Mucosa of descending colon (tissue), 3 donors: ENCODE results near the gene VCL. TPM values are rescaled to one million over a fixed set of nuclear protein-coding genes. Genes with fewer than 3 reads are reported as not detected.
A peak's percentile ranks its signal among the peaks of the same experiment; 100 is the strongest.

ENCODE experiments used
- ATAC-seq: fragments of 200-7000 bp; cut with Tn5 transposase; one replicate; pipeline ENCODE4 v1.9.1; 2020; ENCODE audit warnings: mild to moderate bottlenecking, moderate library complexity
- DNase-seq, 3 donors: peaks; one replicate each; pipeline ENCODE4 v3.0.0-alpha.2; 2020
- H3K36me3 ChIP-seq: fragments of 200-600 bp; one replicate; pipeline ENCODE4 v1.8.0; 2021; ENCODE audit warnings: low read depth, mild to moderate bottlenecking
- H3K4me1 ChIP-seq: fragments of 200-600 bp; one replicate; pipeline ENCODE4 v1.8.0; 2021; ENCODE audit warnings: low read depth, mild to moderate bottlenecking
- H3K4me3 ChIP-seq: fragments of 200-600 bp; one replicate; pipeline ENCODE4 v1.8.0; 2021; ENCODE audit warnings: mild to moderate bottlenecking
- H3K9me3 ChIP-seq: fragments of 200-600 bp; one replicate; pipeline ENCODE4 v1.8.0; 2021; ENCODE audit warnings: mild to moderate bottlenecking
- intact Hi-C, 2 donors: fragments of 100-400 bp; cut with DNase I in 1 of 2; cut with micrococcal nuclease in 1 of 2; formaldehyde crosslinking; loops; one replicate each; pipeline versions ENCODE4 v1.11.0 to v1.11.1; 2022; cut with DNase I, micrococcal nuclease
- total RNA-seq, 3 donors: library from RNA; stranded (reverse); fragmentation: NEBNext Ultra II Directional in 2 of 3; extraction: Animal tissue kit (Norgen Biotek cat#: 25700) in 2 of 3; gene quantifications; one replicate each; pipeline versions ENCODE4 v1.2.1 to v1.2.4, GENCODE V29; 2021 to 2023
- TF ChIP-seq, protein P1 (sequence below): fragments of 200-600 bp; IDR thresholded peaks from one replicate; pipeline ENCODE4 v1.8.0; 2022; ENCODE audit warnings: antibody characterized with exemption, mild to moderate bottlenecking
- donor health status: DM: no; HTN: no; CAD: no; lungs with moderate emphysema.
- donor health status: DM: no; HTN: no; CAD: no.
- donor health status: DM: no; HTN: yes; CAD: no.

VCL gene
- total RNA-seq, 3 donors from 2014 or later: 114 to 292 (median 117) TPM

DNA sequence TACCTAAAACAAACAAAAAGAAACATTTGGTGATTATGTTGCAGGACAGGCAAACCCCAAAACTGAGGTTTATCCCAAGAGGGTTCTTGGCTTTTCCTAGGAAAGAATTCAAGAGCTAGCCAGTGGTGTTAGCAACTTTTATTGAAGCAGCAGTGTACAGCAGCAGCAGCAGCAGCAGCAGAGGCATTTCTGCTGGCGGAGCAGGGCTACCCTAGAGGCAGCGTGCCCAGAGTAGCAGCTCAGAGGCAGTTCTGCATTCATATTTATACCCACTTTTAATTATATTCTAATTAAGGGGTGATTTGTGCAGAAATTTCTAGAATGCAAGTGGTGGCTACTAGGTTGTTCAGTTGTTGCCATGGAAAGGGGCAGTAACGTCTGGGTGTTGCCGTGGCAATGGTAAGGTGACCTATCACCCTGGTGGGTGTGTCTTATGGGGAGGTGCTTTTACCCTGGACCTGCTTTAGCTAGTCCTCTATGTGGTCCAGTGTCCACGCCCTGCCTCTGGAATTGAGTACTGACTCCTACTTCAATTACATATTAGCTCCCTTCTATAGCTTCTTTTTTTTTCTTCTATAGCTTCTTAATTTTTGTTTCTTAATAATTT, 53.9 kb downstream of the VCL start:
- ATAC-seq: peak; percentile 62
- no peak for DNase-seq
- TF ChIP-seq, protein P1, sequence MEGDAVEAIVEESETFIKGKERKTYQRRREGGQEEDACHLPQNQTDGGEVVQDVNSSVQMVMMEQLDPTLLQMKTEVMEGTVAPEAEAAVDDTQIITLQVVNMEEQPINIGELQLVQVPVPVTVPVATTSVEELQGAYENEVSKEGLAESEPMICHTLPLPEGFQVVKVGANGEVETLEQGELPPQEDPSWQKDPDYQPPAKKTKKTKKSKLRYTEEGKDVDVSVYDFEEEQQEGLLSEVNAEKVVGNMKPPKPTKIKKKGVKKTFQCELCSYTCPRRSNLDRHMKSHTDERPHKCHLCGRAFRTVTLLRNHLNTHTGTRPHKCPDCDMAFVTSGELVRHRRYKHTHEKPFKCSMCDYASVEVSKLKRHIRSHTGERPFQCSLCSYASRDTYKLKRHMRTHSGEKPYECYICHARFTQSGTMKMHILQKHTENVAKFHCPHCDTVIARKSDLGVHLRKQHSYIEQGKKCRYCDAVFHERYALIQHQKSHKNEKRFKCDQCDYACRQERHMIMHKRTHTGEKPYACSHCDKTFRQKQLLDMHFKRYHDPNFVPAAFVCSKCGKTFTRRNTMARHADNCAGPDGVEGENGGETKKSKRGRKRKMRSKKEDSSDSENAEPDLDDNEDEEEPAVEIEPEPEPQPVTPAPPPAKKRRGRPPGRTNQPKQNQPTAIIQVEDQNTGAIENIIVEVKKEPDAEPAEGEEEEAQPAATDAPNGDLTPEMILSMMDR: no peak
- intact Hi-C loops: no loop called here
- no peaks in the 10 kb centered on the region for H3K9me3 ChIP-seq
- H3K4me3 ChIP-seq: no peak overlapping the region
- no peaks in the 10 kb centered on the region for H3K36me3 ChIP-seq
- H3K4me1 ChIP-seq: peaks cover 2% of the 10 kb centered on the region

DNA sequence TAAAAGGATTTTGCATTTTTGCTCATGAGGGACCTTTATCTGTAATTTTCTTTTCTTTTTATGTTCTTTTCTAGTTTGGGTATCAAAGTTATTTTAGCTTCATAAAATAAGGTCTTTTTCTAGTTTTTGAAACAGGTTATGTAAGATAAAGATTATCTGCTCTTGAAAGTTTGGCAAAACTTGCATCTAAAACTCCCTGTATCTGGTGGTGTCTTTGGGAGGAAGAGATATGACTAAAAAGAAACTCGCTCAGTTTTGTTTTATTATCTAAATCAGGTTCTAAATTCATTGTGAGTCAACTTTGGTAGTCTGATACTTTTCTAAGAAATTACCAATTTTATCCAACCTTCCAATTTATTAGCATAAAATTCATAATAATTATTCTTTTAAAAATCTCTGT, 55.1 kb downstream of the VCL start:
- Histone ChIP-seq H3K36me3 (no peaks in the 10 kb centered on the region), H3K9me3 (no peaks in the 10 kb centered on the region), H3K4me1 (peaks cover 2% of the 10 kb centered on the region), H3K4me3 (no peak overlapping the region)
- intact Hi-C loops: no loop called here
- TF ChIP-seq, protein P1: no peak
- ATAC-seq (no peak), DNase-seq (no peak)

DNA sequence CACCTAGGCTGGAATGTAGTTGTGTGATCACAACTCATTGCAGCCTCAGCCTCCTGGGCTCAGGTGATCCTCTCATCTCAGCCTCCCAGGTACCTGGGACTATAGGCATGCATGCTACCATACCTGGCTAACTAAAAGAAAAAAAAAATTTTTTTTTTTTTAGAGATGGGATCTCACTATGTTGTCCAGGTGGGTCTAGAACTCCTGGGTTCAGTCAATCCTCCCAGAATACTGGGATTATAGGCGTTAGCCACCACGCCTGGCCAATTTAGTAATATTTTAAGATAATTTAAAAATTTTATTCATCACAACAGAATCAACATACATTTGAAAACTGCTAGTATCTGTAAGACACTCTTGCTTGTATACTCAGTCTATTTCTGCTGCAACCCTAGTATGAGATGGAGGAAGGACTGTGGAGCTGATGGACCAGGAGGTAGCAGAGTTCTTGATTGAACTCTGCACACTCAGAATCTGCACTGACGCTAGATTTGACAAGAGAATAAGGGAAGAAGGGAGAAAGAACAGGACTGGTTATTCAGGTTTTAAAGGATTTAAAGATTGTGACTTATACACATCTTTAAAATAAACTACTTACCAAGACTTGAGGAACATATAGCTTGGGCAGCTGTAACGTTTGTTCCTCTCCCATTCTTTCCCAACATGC, 57.6 kb downstream of the VCL start:
- H3K9me3 ChIP-seq: no peaks in the 10 kb centered on the region
- peaks cover 5% of the 10 kb centered on the region for H3K4me1 ChIP-seq
- ATAC-seq: peak; percentile 21
- H3K36me3 ChIP-seq: no peaks in the 10 kb centered on the region
- intact Hi-C loops: no loop called here
- TF ChIP-seq, protein P1: no peak
- no peak overlapping the region for H3K4me3 ChIP-seq
- no peak for DNase-seq

DNA sequence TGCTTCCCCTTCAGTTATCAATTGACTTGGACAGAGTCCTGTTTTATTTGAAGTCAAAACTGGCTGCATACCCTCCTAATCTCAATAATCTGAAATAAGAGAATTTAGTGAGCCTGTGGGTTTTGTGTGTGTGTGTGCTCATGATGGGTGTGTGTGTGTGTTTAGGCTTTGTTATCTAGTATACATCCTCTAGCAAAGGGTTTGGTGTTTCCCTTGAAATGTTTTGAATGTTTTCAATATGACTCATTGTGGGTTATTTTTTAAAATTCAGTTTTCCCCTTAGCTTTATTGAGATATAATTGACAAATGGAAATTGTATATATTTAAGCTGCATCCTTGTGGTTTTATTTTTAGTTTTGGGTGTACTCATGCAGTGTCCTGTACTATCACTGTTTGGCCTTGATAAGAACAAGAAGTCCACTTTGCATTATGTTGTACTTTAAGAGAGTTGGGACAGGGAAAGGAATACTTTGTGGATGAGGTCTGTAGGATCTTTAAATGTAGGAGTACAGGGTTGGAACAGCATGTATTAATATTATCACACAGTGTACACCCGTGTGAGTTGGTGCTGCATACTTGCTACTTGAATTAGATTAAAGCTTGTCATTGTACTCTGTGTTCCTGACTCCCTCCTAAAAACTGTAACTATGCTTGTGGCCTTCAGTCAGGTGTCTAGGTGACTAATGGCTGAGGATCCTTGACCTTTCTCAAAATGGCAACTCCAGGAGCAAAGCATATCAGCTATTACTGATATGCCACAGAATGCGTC, 58.3 kb downstream of the VCL start:
- intact Hi-C loops: no loop called here
- Histone ChIP-seq H3K36me3 (no peaks in the 10 kb centered on the region), H3K4me3 (no peak overlapping the region), H3K9me3 (no peaks in the 10 kb centered on the region), H3K4me1 (peaks cover 5% of the 10 kb centered on the region)
- TF ChIP-seq, protein P1: no peak
- ATAC-seq (peak; percentile 57), DNase-seq (no peak)

DNA sequence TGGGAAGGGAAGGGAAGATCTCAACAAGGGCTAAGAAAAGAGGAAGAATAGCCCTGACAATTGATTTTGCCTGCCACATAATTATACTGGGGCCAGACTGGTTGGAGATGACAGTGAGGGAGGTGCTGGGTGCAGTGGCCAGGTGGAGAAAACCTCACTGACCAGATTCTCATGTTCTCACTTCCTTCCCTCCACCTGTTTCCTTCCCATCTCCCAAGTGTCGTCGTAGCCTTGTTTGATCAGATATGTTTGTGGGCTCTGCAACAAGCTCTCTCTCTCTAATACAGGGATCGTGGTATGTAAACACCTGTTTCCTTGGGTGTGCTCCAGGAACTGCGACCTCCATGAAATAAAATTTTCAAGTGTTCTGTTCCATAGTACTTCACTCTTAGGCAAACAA, 60.2 kb downstream of the VCL start:
- DNase-seq (no peak), ATAC-seq (peak; percentile 47)
- TF ChIP-seq, protein P1: no peak
- Histone ChIP-seq H3K4me1 (peaks cover 5% of the 10 kb centered on the region), H3K9me3 (no peaks in the 10 kb centered on the region), H3K36me3 (no peaks in the 10 kb centered on the region), H3K4me3 (no peak overlapping the region)
- intact Hi-C loops: no loop called here
